H1 (cell line): ENCODE data around the gene SPON2. TPM values are rescaled to one million over a fixed set of nuclear protein-coding genes. Genes with fewer than 3 reads are reported as not detected.

Source experiments
- CTCF ChIA-PET: fragments of 300-600 bp; sonication (Branson Sonifier 250); formaldehyde crosslinking; loops from one replicate; lab custom pipeline; 2021; ENCODE audit not compliant: partially characterized antibody; lab: Charles Lee
- POLR2A ChIA-PET: fragments of 300-600 bp; sonication (Branson Sonifier 250); formaldehyde crosslinking; loops from one replicate; lab custom pipeline; 2021; ENCODE audit warnings: inconsistent platforms; ENCODE audit not compliant: partially characterized antibody; lab: Charles Lee
- DNase-seq, 2 experiments: peaks; one replicate each; pipeline versions ENCODE4 v3.0.0 to v3.0.0-alpha.2; 2010 to 2022; ENCODE audit warnings: low spot score in 2 of 2, low read depth in 1 of 2, mixed read lengths in 1 of 2
- FAIRE-seq: peaks from 2 replicates; lab custom pipeline; 2011; peaks lifted over from hg19 to GRCh38; lab: Jason Lieb, UNC
- H2AFZ ChIP-seq: 2 replicates; pipeline ENCODE4 v1.8.1; 2012; ENCODE audit warnings: low read length, inconsistent platforms
- H2AK5ac ChIP-seq: 2 replicates; pipeline ENCODE4 v1.6.1; 2013; ENCODE audit warnings: low read depth, low read length
- H2BK120ac ChIP-seq: replicated peaks from 2 replicates; pipeline ENCODE3; 2013; ENCODE audit warnings: low read depth, low read length, inconsistent platforms
- H2BK12ac ChIP-seq: 2 replicates; pipeline ENCODE4 v1.6.1; 2013; ENCODE audit warnings: low read depth, low read length
- H2BK15ac ChIP-seq: 2 replicates; pipeline ENCODE4 v1.6.1; 2013; ENCODE audit warnings: low read length
- H2BK20ac ChIP-seq: 2 replicates; pipeline ENCODE4 v1.6.1; 2013; ENCODE audit warnings: low read length
- H2BK5ac ChIP-seq: 2 replicates; pipeline ENCODE4 v1.6.1; 2013; ENCODE audit warnings: low read depth, low read length
- H3K14ac ChIP-seq: 2 replicates; pipeline ENCODE4 v1.6.1; 2013; ENCODE audit warnings: inconsistent platforms; ENCODE audit not compliant: insufficient read length
- H3K18ac ChIP-seq: 2 replicates; pipeline ENCODE4 v1.6.1; 2013; ENCODE audit warnings: low read length; ENCODE audit errors: extremely low read depth
- H3K23ac ChIP-seq: 2 replicates; pipeline ENCODE4 v1.6.1; 2013; ENCODE audit warnings: inconsistent platforms; ENCODE audit not compliant: insufficient read length
- H3K23me2 ChIP-seq: 2 replicates; pipeline ENCODE4 v1.6.1; 2013; ENCODE audit warnings: low read depth, low read length
- H3K27ac ChIP-seq: 2 replicates; pipeline ENCODE4 v1.6.1; 2011; ENCODE audit warnings: low read depth, low read length, inconsistent platforms
- H3K27me3 ChIP-seq, 4 experiments: replicated peaks in 1 of 4; 1 replicate in 1 of 4; 2 replicates in 3 of 4; pipeline versions ENCODE4 v1.6.1 to v1.8.1; 2011 to 2013; ENCODE audit warnings: low read length in 3 of 4, mild to moderate bottlenecking in 3 of 4, inconsistent platforms in 2 of 4, mixed read lengths in 2 of 4, moderate library complexity in 1 of 4; ENCODE audit not compliant: control insufficient read depth in 3 of 4, insufficient read depth in 3 of 4; ENCODE audit errors: extremely low read depth in 1 of 4
- H3K36me3 ChIP-seq, 4 experiments: 2 replicates each; pipeline versions ENCODE4 v1.6.1 to v1.8.1; 2011 to 2013; ENCODE audit warnings: mild to moderate bottlenecking in 4 of 4, low read length in 3 of 4, moderate library complexity in 2 of 4, control low read depth in 1 of 4, inconsistent platforms in 1 of 4; ENCODE audit not compliant: insufficient read depth in 4 of 4, control insufficient read depth in 2 of 4
- H3K4ac ChIP-seq: replicated peaks from 2 replicates; pipeline ENCODE3; 2013; ENCODE audit warnings: low read length, low read depth, mixed read lengths, inconsistent platforms; ENCODE audit not compliant: insufficient read length
- H3K4me1 ChIP-seq, 4 experiments: replicated peaks in 1 of 4; 1 replicate in 1 of 4; 2 replicates in 3 of 4; pipeline versions ENCODE4 v1.6.1 to v1.8.1; 2011 to 2013; ENCODE audit warnings: low read length in 3 of 4, inconsistent platforms in 2 of 4, mixed read lengths in 1 of 4; ENCODE audit not compliant: insufficient read depth in 4 of 4, control insufficient read depth in 3 of 4
- H3K4me2 ChIP-seq, 2 experiments: 2 replicates each; pipeline versions ENCODE4 v1.6.1 to v1.8.1; 2011 to 2013; ENCODE audit warnings: low read depth in 2 of 2, low read length in 2 of 2, control low read depth in 1 of 2, inconsistent platforms in 1 of 2, mild to moderate bottlenecking in 1 of 2; ENCODE audit not compliant: insufficient read depth in 1 of 2
- H3K4me3 ChIP-seq, 4 experiments: fragments of 200-600, 300-600 bp in 1 of 4; sonication (generic), shearing (Covaris generic), sonication (Bioruptor Twin) in 1 of 4; 2 replicates each; pipeline versions ENCODE4 v1.5.1 to v1.8.1; 2011 to 2016; ENCODE audit warnings: low read length in 4 of 4, low read depth in 3 of 4, control low read depth in 2 of 4, inconsistent platforms in 2 of 4, mild to moderate bottlenecking in 2 of 4, mixed read lengths in 1 of 4, moderate library complexity in 1 of 4; ENCODE audit not compliant: insufficient read depth in 2 of 4; ENCODE audit errors: extremely low read depth in 1 of 4
- H3K56ac ChIP-seq: replicated peaks from 2 replicates; pipeline ENCODE3; 2013; ENCODE audit warnings: low read depth, mild to moderate bottlenecking, mixed read lengths, low read length, inconsistent platforms; ENCODE audit not compliant: insufficient read length
- H3K79me1 ChIP-seq: 2 replicates; pipeline ENCODE4 v1.6.1; 2013; ENCODE audit warnings: low read depth, low read length, control low read depth
- H3K79me2 ChIP-seq, 2 experiments: 2 replicates each; pipeline versions ENCODE4 v1.6.1 to v1.8.1; 2012 to 2013; ENCODE audit warnings: low read length in 2 of 2, mild to moderate bottlenecking in 2 of 2, inconsistent platforms in 1 of 2; ENCODE audit not compliant: insufficient read depth in 2 of 2, control insufficient read depth in 1 of 2
- H3K9ac ChIP-seq, 4 experiments: replicated peaks in 1 of 4; 1 replicate in 1 of 4; 2 replicates in 3 of 4; pipeline versions ENCODE4 v1.6.1 to v1.8.1; 2011 to 2013; ENCODE audit warnings: low read depth in 3 of 4, low read length in 3 of 4, control low read depth in 2 of 4, mild to moderate bottlenecking in 2 of 4, moderate library complexity in 2 of 4, inconsistent platforms in 1 of 4; ENCODE audit errors: extremely low read depth in 1 of 4
- H3K9me3 ChIP-seq, 2 experiments: 2 replicates each; pipeline versions ENCODE4 v1.6.1 to v1.8.1; 2012 to 2013; ENCODE audit warnings: mild to moderate bottlenecking in 2 of 2, moderate library complexity in 2 of 2, control low read depth in 1 of 2, inconsistent platforms in 1 of 2, low read depth in 1 of 2, low read length in 1 of 2, mixed read lengths in 1 of 2; ENCODE audit not compliant: insufficient read depth in 2 of 2
- H4K20me1 ChIP-seq, 2 experiments: replicated peaks in 1 of 2; 2 replicates each; pipeline versions ENCODE3 to v1.8.1; 2011 to 2013; ENCODE audit warnings: inconsistent platforms in 2 of 2, low read length in 2 of 2, mild to moderate bottlenecking in 1 of 2; ENCODE audit not compliant: insufficient read depth in 2 of 2, control insufficient read depth in 1 of 2
- H4K5ac ChIP-seq: 2 replicates; pipeline ENCODE4 v1.6.1; 2013; ENCODE audit warnings: low read length, low read depth, mixed read lengths, inconsistent platforms; ENCODE audit not compliant: insufficient read length
- H4K8ac ChIP-seq: 2 replicates; pipeline ENCODE4 v1.8.0; 2013; ENCODE audit warnings: mild to moderate bottlenecking, moderate library complexity, low read length, inconsistent platforms; ENCODE audit not compliant: insufficient read depth; ENCODE audit errors: extremely low read depth
- H4K91ac ChIP-seq: replicated peaks from 2 replicates; pipeline ENCODE3; 2013; ENCODE audit warnings: low read length, mixed read lengths, inconsistent platforms; ENCODE audit not compliant: insufficient read length
- ASH2L ChIP-seq: fragments of 200-600, 300-600 bp; sonication (generic); IDR thresholded peaks from one replicate; pipeline ENCODE4 v1.7.1; 2017; ENCODE audit warnings: low read length
- CBX5 ChIP-seq: fragments of 300-800, 300-1000 bp; sonication (generic); IDR thresholded peaks from 2 replicates; pipeline ENCODE4 v1.7.1; 2016; ENCODE audit warnings: antibody characterized with exemption, low read length, low read depth
- CREB1 ChIP-seq: IDR thresholded peaks from 2 replicates; pipeline ENCODE4 v1.6.1; 2012; ENCODE audit warnings: inconsistent platforms
- CTBP2 ChIP-seq: IDR thresholded peaks from 2 replicates; pipeline ENCODE4 v1.7.0; 2011; ENCODE audit warnings: borderline replicate concordance, mild to moderate bottlenecking, moderate library complexity, mixed read lengths, low read length; ENCODE audit not compliant: insufficient read depth, insufficient read length
- EZH2 ChIP-seq: fragments of 200-600 bp; sonication (generic); IDR thresholded peaks from 2 replicates; pipeline ENCODE4 v1.7.1; 2012; ENCODE audit warnings: low read depth, mild to moderate bottlenecking, moderate library complexity, low read length, inconsistent platforms; ENCODE audit not compliant: severe bottlenecking
- JUND ChIP-seq: IDR thresholded peaks from 2 replicates; pipeline ENCODE4 v1.6.1; 2011; ENCODE audit warnings: mild to moderate bottlenecking, improper control_type of control experiment, low read length
- NANOG ChIP-seq: IDR thresholded peaks from 2 replicates; pipeline ENCODE4 v1.6.1; 2011; ENCODE audit warnings: low read length, low read depth, mild to moderate bottlenecking, inconsistent platforms; ENCODE audit not compliant: insufficient read depth, poor library complexity, severe bottlenecking
- POLR2A ChIP-seq, 2 experiments: IDR thresholded peaks; 1 replicate in 1 of 2; 2 replicates in 1 of 2; pipeline ENCODE4 v1.6.1; 2011; ENCODE audit warnings: low read depth in 2 of 2, low read length in 2 of 2, mild to moderate bottlenecking in 2 of 2; ENCODE audit errors: control extremely low read depth in 1 of 2
- POU5F1 ChIP-seq: IDR thresholded peaks from 2 replicates; pipeline ENCODE4 v1.6.1; 2011; ENCODE audit warnings: low read depth, mild to moderate bottlenecking, low read length, moderate library complexity
- RBBP5 ChIP-seq: IDR thresholded peaks from 2 replicates; pipeline ENCODE4 v1.7.1; 2012; ENCODE audit warnings: low read depth, mild to moderate bottlenecking, inconsistent platforms, low read length, moderate library complexity, borderline replicate concordance
- SP1 ChIP-seq: IDR thresholded peaks from 2 replicates; pipeline ENCODE4 v1.6.1; 2011; ENCODE audit warnings: low read depth, low read length
- SP4 ChIP-seq: IDR thresholded peaks from 2 replicates; pipeline ENCODE4 v1.6.1; 2012; ENCODE audit warnings: low read length, inconsistent platforms
- TAF1 ChIP-seq: IDR thresholded peaks from 2 replicates; pipeline ENCODE4 v1.6.1; 2011; ENCODE audit warnings: mild to moderate bottlenecking, low read depth, low read length
- TAF7 ChIP-seq: optimal IDR thresholded peaks from 2 replicates; pipeline ENCODE3; 2011; ENCODE audit warnings: low read depth, mild to moderate bottlenecking, inconsistent platforms, low read length, moderate library complexity, borderline replicate concordance
- YY1 ChIP-seq: IDR thresholded peaks from 2 replicates; pipeline ENCODE4 v1.6.1; 2011; ENCODE audit warnings: low read depth, mild to moderate bottlenecking, low read length
- WGBS, 2 experiments: shearing (Covaris generic) in 1 of 2; methylation state at CpG; one replicate each; pipeline versions ENCODE4 v1.1.6 to v1.1.7; 2013 to 2015; ENCODE audit warnings: low lambda C conversion rate in 2 of 2, mixed read lengths in 2 of 2, inconsistent platforms in 1 of 2, low coverage in 1 of 2, missing lambda C conversion rate in 1 of 2; ENCODE audit not compliant: insufficient replicate concordance in 2 of 2, insufficient coverage in 1 of 2, insufficient read length in 1 of 2; ENCODE audit errors: extremely low coverage in 1 of 2, missing lambda C conversion rate in 1 of 2; 5-methylcytosine and 5-hydroxymethylcytosine counted together
- polyA plus RNA-seq, 7 experiments: library from polyadenylated mRNA; depleted of rRNA in 3 of 7; stranded (reverse) in 5 of 7; unstranded in 2 of 7; fragments of >200 nt in 5 of 7; fragments of 200-250 nt in 2 of 7; gene quantifications; 1 replicate in 5 of 7; 2 replicates in 1 of 7; 4 replicates in 1 of 7; pipeline versions ENCODE4 v1.2.1 to v1.2.3, GENCODE V29; 2011 to 2013; ENCODE audit warnings: missing spikeins in 2 of 7, mixed read lengths in 2 of 7
- total RNA-seq: library from RNA; stranded (reverse); fragmentation: NEBNext Ultra II Directional; extraction: Animal tissue kit (Norgen Biotek cat#: 25700); gene quantifications from 2 replicates; pipeline ENCODE4 v1.2.1, GENCODE V29; 2021

The SPON2 gene
- total and polyA plus RNA-seq, 2 of the 8 experiments (the other 6 are each of a cell fraction or from before 2014, with no cell fraction given) = 2.8 to 3.2 TPM

GRCh38 chr4:1153567-1154090 lies 18.8 kb downstream of the SPON2 start:
- H2BK5ac ChIP-seq = no peak overlapping the region
- H3K4me1 ChIP-seq = no peaks in the 10 kb centered on the region
- no peak overlapping the region for H2BK15ac ChIP-seq
- no peak overlapping the region for H3K4me3 ChIP-seq
- FAIRE-seq (no peak), DNase-seq (no peak)
- no peaks in the 10 kb centered on the region for H3K79me2 ChIP-seq
- H3K18ac ChIP-seq = no peak overlapping the region
- no peaks in the 10 kb centered on the region; the same call in 1 of the 2 replicates for H3K79me1 ChIP-seq
- H3K9me3 ChIP-seq = peaks cover 0 to 10% of the 10 kb centered on the region in 2 experiments; a peak in 1 of 4 replicates
- no peak overlapping the region for H3K9ac ChIP-seq
- no peak overlapping the region for H3K14ac ChIP-seq
- H4K5ac ChIP-seq = no peak overlapping the region
- no peak overlapping the region for H4K91ac ChIP-seq
- no peak overlapping the region for H3K27ac ChIP-seq
- POLR2A ChIA-PET = interaction anchor here (1.5 kb wide), 1 partner anchor 19 kb away, joined by 3 read pairs; the partner anchor contains the start of gene SPON2
- H3K56ac ChIP-seq = no peak overlapping the region
- H3K4ac ChIP-seq = no peak overlapping the region
- no peak overlapping the region for H2BK120ac ChIP-seq
- H3K4me2 ChIP-seq = no peak overlapping the region
- H2AFZ ChIP-seq = no peak overlapping the region
- WGBS, 2 experiments = 90% methylated on average over 11 of the region's 11 CpGs; no CpG with 5 or more reads in 1 of the 2 experiments
- H2BK20ac ChIP-seq = no peak overlapping the region
- H3K27me3 ChIP-seq = no peaks in the 10 kb centered on the region; a peak in 1 of 7 replicates
- no peaks in the 10 kb centered on the region for H3K36me3 ChIP-seq
- no peak overlapping the region for H4K8ac ChIP-seq
- CTCF ChIA-PET = interaction anchor here (0.7 to 2.9 kb wide), 4 partner anchors 10 to 26 kb away, joined by 4 to 15 read pairs (median 5); no protein-coding TSS in a partner anchor
- no peak overlapping the region for H2BK12ac ChIP-seq
- peaks cover 0 to 1% of the 10 kb centered on the region in 2 experiments for H4K20me1 ChIP-seq
- no peak overlapping the region for H3K23ac ChIP-seq
- no peaks in the 10 kb centered on the region for H3K23me2 ChIP-seq
- no peak overlapping the region for H2AK5ac ChIP-seq
- TF ChIP-seq YY1 (no peak), JUND (no peak), POU5F1 (no peak), NANOG (no peak), TAF7 (no peak), POLR2A (IDR thresholded peaks at IDR 0.05; ENCODE audit: control extremely low read depth in 1 of 2, low read depth in 2 of 2, low read length in 2 of 2) (no peak), EZH2 (no peak), SP4 (no peak), ASH2L (no peak), TAF1 (no peak), SP1 (no peak), RBBP5 (no peak), CBX5 (no peak), CTBP2 (no peak), CREB1 (no peak)
